ENCODE data around the gene UBE2A.
A peak's percentile ranks its signal among the peaks of the same experiment; 100 is the strongest.

The UBE2A gene

GRCh38 chrX:119607018-119607389 lies 32.6 kb downstream of the UBE2A start:
- DNase-seq (ENCODE audit: low read depth), result no peak

- no peak for DNase-seq (ENCODE audit: low read depth)
These were observed 40.4 kb downstream of the UBE2A start for GRCh38 chrX:119614776-119615175.

- DNase-seq (ENCODE audit: low read depth), result no peak
These were observed 43.3 kb downstream of the UBE2A start for GRCh38 chrX:119617517-119618164.

- no peak for DNase-seq (ENCODE audit: low read depth)
These were observed 44.1 kb downstream of the UBE2A start for GRCh38 chrX:119618439-119618838.

- peak; percentile 2 for DNase-seq (ENCODE audit: low read depth)
These were observed 48.2 kb downstream of the UBE2A start for GRCh38 chrX:119622356-119623232.

- no peak for DNase-seq (ENCODE audit: low read depth)
These were observed 50.1 kb downstream of the UBE2A start for GRCh38 chrX:119624417-119624816.

- DNase-seq (ENCODE audit: low read depth), result no peak
These were observed 50.7 kb downstream of the UBE2A start for GRCh38 chrX:119624951-119625668.

- no peak for DNase-seq (ENCODE audit: low read depth)
These were observed 51.5 kb downstream of the UBE2A start for GRCh38 chrX:119625843-119626242.

Data from ELR (cell line).